SIG-M5 (cell line): ENCODE results near the gene RARS1.
"Not testable (repeated sequence)": the region's sequence is repeated elsewhere in the genome, so short reads cannot be mapped to it uniquely, and the experiment has no call there.

ENCODE experiments used
- DNase-seq: peaks from one replicate; lab custom pipeline; 2025; lab: John Stamatoyannopoulos, UW

The RARS1 gene

DNA sequence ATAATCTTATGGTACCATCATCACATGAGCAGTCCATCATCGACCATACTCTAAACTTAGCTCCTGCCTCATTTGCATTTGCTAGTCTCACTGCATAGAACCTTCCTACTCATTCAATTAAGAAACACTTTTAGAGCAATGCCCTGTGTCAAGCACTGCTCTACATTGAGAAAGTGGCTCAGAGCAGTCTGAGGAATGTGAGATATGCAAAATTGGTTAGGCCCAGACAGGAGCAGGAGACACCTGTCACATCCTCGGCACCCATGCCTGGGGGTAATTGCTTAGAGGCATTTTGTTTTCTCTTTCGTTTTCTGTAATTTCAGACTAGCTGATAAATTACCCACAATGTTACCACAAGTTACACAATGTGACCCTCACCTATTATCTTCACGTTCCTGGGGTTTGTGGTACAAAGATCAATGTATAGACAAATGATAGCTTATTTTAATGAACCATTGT lies 4.9 kb upstream of the RARS1 start:
- DNase-seq: no peak

DNA sequence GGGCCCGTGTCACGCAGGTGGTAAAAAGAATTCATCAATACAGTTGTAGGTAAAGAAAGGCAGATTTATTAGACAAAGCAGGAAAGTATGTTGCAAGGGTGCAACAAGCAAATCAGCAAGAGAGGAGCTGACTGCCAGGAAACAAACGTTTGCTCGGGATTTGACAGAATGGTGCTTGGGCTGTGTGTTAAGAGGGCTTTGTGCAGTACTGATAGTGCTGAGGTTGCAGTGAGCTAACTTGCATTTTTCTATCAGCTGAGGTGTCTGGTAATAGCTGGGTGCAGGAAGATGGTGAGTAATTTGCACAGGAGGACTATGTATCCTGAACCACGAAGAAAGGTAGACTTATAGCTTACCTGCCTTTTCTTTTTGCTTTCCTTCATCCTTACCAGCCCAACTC lies 3.9 kb upstream of the RARS1 start:
- no peak for DNase-seq

- DNase-seq: no peak
These were observed 2.8 kb downstream of the RARS1 start for GRCh38 chr5:168489059-168489458.

- no peak for DNase-seq
These were observed 7.8 kb downstream of the RARS1 start for GRCh38 chr5:168494057-168494555.

GRCh38 chr5:168502563-168503237 lies 16.4 kb downstream of the RARS1 start:
- DNase-seq: no peak

DNA sequence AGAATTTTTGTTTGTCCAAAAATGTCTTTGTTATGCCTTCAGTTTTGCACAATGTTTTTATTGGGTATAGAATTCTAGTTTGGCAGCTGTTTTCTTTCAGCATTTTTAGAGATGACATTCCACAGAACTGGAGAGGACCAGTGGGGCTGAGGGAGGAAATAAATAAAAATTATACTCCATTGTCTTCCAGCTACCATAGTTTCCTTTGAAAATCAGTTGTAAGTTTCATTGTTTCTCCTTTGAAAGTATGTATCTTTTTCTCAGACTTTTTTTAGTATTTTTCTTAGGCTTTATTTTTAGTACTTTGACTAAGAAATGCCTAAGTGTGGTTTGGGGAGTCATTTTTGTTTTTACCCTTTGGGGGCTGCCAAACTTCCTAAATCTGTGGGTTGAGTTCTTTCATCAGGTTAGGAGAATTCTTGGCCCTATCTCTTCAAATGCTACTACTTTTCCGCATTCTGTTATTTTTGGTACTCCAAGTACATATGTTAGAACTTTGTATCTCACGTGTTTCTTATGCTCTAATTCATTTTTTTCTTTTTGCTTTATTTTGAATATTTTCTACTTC lies 27.7 kb downstream of the RARS1 start:
- no peak for DNase-seq

DNA sequence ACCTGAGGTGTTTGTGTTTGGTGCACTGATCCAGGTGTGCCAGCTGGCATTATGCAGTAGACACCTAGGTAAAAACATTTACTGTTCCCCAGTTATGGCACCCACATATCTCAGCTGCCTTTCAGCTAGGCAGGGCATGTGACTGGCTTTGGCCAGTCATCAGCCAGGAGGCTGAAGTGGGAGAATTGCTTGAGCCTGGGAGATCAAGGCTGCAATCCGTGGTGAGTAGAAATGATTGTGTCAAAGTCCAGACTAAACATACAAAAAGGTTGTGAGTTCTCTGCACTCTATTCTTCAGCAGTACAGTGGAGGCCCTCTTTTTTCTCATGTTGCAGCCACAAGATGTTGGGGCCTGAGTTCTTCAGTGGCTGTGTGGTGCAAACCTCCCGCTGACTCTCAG lies 39.6 kb downstream of the RARS1 start:
- DNase-seq: no peak

- no peak for DNase-seq
These were observed 41.6 kb downstream of the RARS1 start for GRCh38 chr5:168527756-168528295.

- DNase-seq: no peak
These were observed 42.5 kb downstream of the RARS1 start, which contains the start of gene FBLL1 for GRCh38 chr5:168528521-168529373. Gene FBLL1 (plus strand): TSS chr5:168529305. CDS start chr5:168529505, 200 bp downstream.

GRCh38 chr5:168529374-168530234 lies 43.3 kb downstream of the RARS1 start:
- DNase-seq: no peak

- DNase-seq: no peak
These were observed 44.4 kb downstream of the RARS1 start for GRCh38 chr5:168530621-168531150.

GRCh38 chr5:168531191-168531590 lies 44.9 kb downstream of the RARS1 start:
- DNase-seq: no peak

- DNase-seq: no peak
These were observed 46.0 kb downstream of the RARS1 start for GRCh38 chr5:168531987-168532864.

- not testable (repeated sequence) for DNase-seq
These were observed 48.1 kb downstream of the RARS1 start for GRCh38 chr5:168534351-168534750.

DNA sequence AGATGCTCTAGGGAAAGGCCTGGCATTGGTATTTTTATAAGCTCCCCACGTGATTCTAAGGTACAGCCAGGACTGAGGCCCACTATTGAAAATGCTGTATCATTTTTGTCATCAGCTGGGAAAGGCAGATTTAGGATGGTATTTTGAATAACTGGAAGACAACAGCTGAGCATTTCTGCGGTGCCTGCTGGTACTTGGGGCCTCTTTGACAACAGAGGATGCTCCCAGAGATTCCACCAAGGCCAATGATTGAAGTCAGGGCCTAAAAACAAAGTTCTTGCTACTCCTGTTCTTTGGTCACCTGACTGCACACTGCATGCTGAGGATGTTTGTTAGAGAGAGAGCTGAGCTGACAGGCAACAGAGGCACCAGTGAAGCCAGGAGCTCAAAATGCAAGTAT lies 50.9 kb downstream of the RARS1 start:
- DNase-seq: no peak

DNA sequence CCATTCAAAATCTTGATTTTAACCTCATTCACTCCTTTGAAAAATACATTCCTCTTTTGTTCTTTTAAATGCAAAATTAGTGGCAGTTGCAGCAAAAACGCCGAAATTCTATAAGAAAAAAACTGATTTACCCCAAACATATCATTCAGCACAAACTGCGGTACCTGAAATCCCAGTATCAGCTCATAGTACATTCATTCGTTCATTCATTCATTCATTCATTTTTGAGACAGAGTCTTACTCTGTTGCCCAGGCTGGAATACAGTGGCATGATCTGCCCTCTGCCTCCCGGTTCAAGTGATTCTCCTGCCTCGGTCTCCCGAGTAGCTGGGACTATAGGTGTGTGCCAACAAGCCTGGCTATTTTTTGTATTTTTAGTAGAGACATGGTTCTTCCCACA lies 63.3 kb downstream of the RARS1 start:
- DNase-seq: no peak

- DNase-seq: no peak
These were observed 64.4 kb downstream of the RARS1 start for GRCh38 chr5:168550656-168551055.

DNA sequence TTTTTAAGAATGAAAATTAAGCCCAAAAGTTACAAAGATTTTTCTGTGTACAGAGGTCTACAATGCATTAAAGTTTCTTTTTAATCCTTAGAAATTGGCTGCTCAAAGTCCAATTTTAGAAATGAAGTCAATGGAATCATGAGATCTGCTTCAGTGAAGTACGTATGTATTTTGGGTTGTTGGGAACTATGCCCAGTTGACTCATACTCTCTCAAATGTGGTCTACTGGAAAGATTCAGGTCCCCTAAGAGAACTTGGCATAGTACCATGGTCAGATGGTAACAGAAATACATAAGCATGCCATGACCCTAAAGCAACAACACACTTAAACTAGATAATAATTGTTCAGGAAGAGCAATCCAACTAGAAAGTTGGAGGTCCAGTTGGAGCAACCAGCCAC lies 65.9 kb downstream of the RARS1 start:
- DNase-seq: no peak

DNA sequence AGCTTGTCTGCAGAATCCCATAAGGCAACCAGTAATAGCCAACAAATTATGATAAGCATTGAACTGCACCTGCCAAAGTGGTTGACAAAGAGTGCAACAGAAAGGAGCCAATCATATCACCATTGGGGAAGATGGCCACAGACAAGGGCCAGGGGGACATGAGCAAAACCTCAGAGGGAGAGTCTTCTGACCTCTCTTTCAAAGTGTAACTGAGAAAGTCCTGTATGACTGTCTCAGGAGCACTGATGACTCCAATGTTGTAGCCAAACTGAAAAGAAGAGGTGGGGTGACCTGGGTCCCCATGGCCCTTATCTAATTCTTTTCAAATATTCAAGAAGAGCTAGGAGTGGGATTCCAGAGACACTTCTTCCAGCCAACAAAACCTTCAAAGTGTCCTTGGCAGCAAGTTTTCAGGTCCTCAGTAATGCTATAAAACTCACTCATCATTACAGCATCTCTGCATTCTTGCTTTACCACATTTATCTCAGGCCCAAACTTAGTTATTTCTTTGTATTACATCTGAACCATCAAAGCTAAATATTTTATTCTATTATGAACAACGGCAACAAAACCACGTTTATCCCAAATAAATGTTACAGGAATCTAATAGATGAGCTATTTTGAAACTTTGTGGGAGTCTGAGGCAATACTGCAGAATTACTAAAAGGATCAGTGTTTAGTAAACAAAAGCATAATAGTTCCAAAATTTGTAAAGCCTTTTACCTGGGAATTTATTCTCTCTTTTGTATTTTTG lies 67.3 kb downstream of the RARS1 start:
- no peak for DNase-seq
